Adipocyte (in vitro differentiated cells): Measurements from ENCODE around the gene DNAJC30.
A peak's percentile ranks its signal among the peaks of the same experiment; 100 is the strongest.
"Not testable (repeated sequence)": the region's sequence is repeated elsewhere in the genome, so short reads cannot be mapped to it uniquely, and the experiment has no call there.

ENCODE experiments used
- DNase-seq: peaks from one replicate; pipeline ENCODE4 v3.0.0-alpha.2; 2015; ENCODE audit warnings: low read depth
- H3K27me3 ChIP-seq: replicated peaks from 2 replicates; pipeline ENCODE4 v1.7.0; 2013; ENCODE audit warnings: mild to moderate bottlenecking, low read length, moderate library complexity; ENCODE audit not compliant: control insufficient read depth, insufficient read depth
- H3K36me3 ChIP-seq: 2 replicates; pipeline ENCODE4 v1.7.0; 2013; ENCODE audit warnings: low read length, mild to moderate bottlenecking, moderate library complexity; ENCODE audit not compliant: control insufficient read depth, insufficient read depth, severe bottlenecking
- H3K4me1 ChIP-seq: 2 replicates; pipeline ENCODE4 v1.7.0; 2013; ENCODE audit warnings: mild to moderate bottlenecking, low read length, moderate library complexity; ENCODE audit not compliant: control insufficient read depth, insufficient read depth
- H3K4me3 ChIP-seq: 2 replicates; pipeline ENCODE4 v1.7.0; 2013; ENCODE audit warnings: mild to moderate bottlenecking, low read length, moderate library complexity
- H3K9ac ChIP-seq: 2 replicates; pipeline ENCODE4 v1.7.0; 2013; ENCODE audit warnings: mild to moderate bottlenecking, low read length, moderate library complexity
- H3K9me3 ChIP-seq: 2 replicates; pipeline ENCODE4 v1.7.0; 2013; ENCODE audit warnings: mild to moderate bottlenecking, low read length, moderate library complexity; ENCODE audit not compliant: control insufficient read depth

The DNAJC30 gene

GRCh38 chr7:73663033-73663432 is 20.2 kb downstream of the DNAJC30 start:
- Histone ChIP-seq H3K9ac (no peak overlapping the region), H3K4me3 (no peak overlapping the region), H3K4me1 (no peaks in the 10 kb centered on the region), H3K36me3 (no peaks in the 10 kb centered on the region), H3K9me3 (peaks cover 9% of the 10 kb centered on the region), H3K27me3 (peaks cover 18% of the 10 kb centered on the region)
- DNase-seq: no peak

- not testable (repeated sequence) for H3K9ac ChIP-seq, H3K9me3 ChIP-seq, DNase-seq, H3K36me3 ChIP-seq, H3K4me3 ChIP-seq, H3K4me1 ChIP-seq
- H3K27me3 ChIP-seq: peaks cover 18% of the 10 kb centered on the region
Measured at GRCh38 chr7:73660594-73660993, 22.7 kb downstream of the DNAJC30 start.

- no peak overlapping the region for H3K4me3 ChIP-seq
- H3K9ac ChIP-seq: no peak overlapping the region
- no peaks in the 10 kb centered on the region for H3K36me3 ChIP-seq
- no peaks in the 10 kb centered on the region for H3K4me1 ChIP-seq
- H3K9me3 ChIP-seq: peaks cover 9% of the 10 kb centered on the region
- no peak for DNase-seq
- H3K27me3 ChIP-seq: peaks cover 14% of the 10 kb centered on the region
Measured at GRCh38 chr7:73659983-73660382, 23.3 kb downstream of the DNAJC30 start.

- not testable (repeated sequence) for H3K36me3 ChIP-seq, H3K9ac ChIP-seq, H3K4me1 ChIP-seq, H3K4me3 ChIP-seq, H3K9me3 ChIP-seq, DNase-seq
- H3K27me3 ChIP-seq: peaks cover 27% of the 10 kb centered on the region
Measured at GRCh38 chr7:73655309-73655708, 27.9 kb downstream of the DNAJC30 start.

GRCh38 chr7:73652541-73652949 is 30.7 kb downstream of the DNAJC30 start:
- peaks cover 4% of the 10 kb centered on the region for H3K4me1 ChIP-seq
- H3K36me3 ChIP-seq: no peaks in the 10 kb centered on the region
- H3K9ac ChIP-seq: no peak overlapping the region
- no peak for DNase-seq
- peaks cover 38% of the 10 kb centered on the region for H3K27me3 ChIP-seq
- no peak overlapping the region for H3K4me3 ChIP-seq
- H3K9me3 ChIP-seq: no peaks in the 10 kb centered on the region

GRCh38 chr7:73650524-73650923 is 32.7 kb downstream of the DNAJC30 start:
- Histone ChIP-seq H3K36me3 (no peaks in the 10 kb centered on the region), H3K4me1 (peaks cover 7% of the 10 kb centered on the region), H3K4me3 (no peak overlapping the region), H3K27me3 (peaks cover 58% of the 10 kb centered on the region), H3K9me3 (no peaks in the 10 kb centered on the region), H3K9ac (no peak overlapping the region)
- no peak for DNase-seq

- no peak overlapping the region for H3K4me3 ChIP-seq
- H3K4me1 ChIP-seq: peaks cover 7% of the 10 kb centered on the region
- no peak for DNase-seq
- H3K9ac ChIP-seq: no peak overlapping the region
- no peaks in the 10 kb centered on the region for H3K36me3 ChIP-seq
- no peaks in the 10 kb centered on the region for H3K9me3 ChIP-seq
- H3K27me3 ChIP-seq: peaks cover 66% of the 10 kb centered on the region
Measured at GRCh38 chr7:73649576-73649975, 33.7 kb downstream of the DNAJC30 start.

- H3K9ac ChIP-seq: no peak overlapping the region
- no peak for DNase-seq
- no peak overlapping the region for H3K4me3 ChIP-seq
- no peaks in the 10 kb centered on the region for H3K9me3 ChIP-seq
- H3K27me3 ChIP-seq: peaks cover 70% of the 10 kb centered on the region
- no peaks in the 10 kb centered on the region for H3K36me3 ChIP-seq
- H3K4me1 ChIP-seq: peaks cover 7% of the 10 kb centered on the region
Measured at GRCh38 chr7:73648593-73649332, 34.5 kb downstream of the DNAJC30 start.

- H3K36me3 ChIP-seq: no peaks in the 10 kb centered on the region
- peak overlapping the region; percentile 15 for H3K9ac ChIP-seq
- H3K9me3 ChIP-seq: no peaks in the 10 kb centered on the region
- peak overlapping the region; percentile 62 for H3K4me3 ChIP-seq
- DNase-seq: peak; percentile 57
- H3K27me3 ChIP-seq: peaks cover 70% of the 10 kb centered on the region
- peaks cover 7% of the 10 kb centered on the region for H3K4me1 ChIP-seq
Measured at GRCh38 chr7:73647725-73648592, 35.3 kb downstream of the DNAJC30 start.

GRCh38 chr7:73646785-73647724 is 36.2 kb downstream of the DNAJC30 start:
- H3K4me3 ChIP-seq: peak overlapping the region; percentile 62
- no peak for DNase-seq
- peaks cover 7% of the 10 kb centered on the region for H3K4me1 ChIP-seq
- H3K9ac ChIP-seq: no peak overlapping the region
- no peaks in the 10 kb centered on the region for H3K36me3 ChIP-seq
- peaks cover 71% of the 10 kb centered on the region for H3K27me3 ChIP-seq
- H3K9me3 ChIP-seq: no peaks in the 10 kb centered on the region
